Measurements from ENCODE around the gene MRM3.
"Not testable (repeated sequence)": the region's sequence is repeated elsewhere in the genome, so short reads cannot be mapped to it uniquely, and the experiment has no call there.

The MRM3 gene

GRCh38 chr17:755319-755961, 26.7 kb upstream of the MRM3 start:
- not testable (repeated sequence) for DNase-seq (ENCODE audit: low read depth)

GRCh38 chr17:756010-756567, 26.1 kb upstream of the MRM3 start:
- not testable (repeated sequence) for DNase-seq (ENCODE audit: low read depth)

- DNase-seq (ENCODE audit: low read depth) = no peak
These were observed 22.2 kb upstream of the MRM3 start for GRCh38 chr17:759964-760363.

- DNase-seq (ENCODE audit: low read depth) = no peak
These were observed 21.8 kb upstream of the MRM3 start for GRCh38 chr17:760371-760770.

GRCh38 chr17:767076-767475, 15.1 kb upstream of the MRM3 start:
- no peak for DNase-seq (ENCODE audit: low read depth)

GRCh38 chr17:773016-773415, 9.1 kb upstream of the MRM3 start:
- no peak for DNase-seq (ENCODE audit: low read depth)

- DNase-seq (ENCODE audit: low read depth) = no peak
These were observed 8.5 kb upstream of the MRM3 start for GRCh38 chr17:773467-774312.

GRCh38 chr17:774313-774584, 7.9 kb upstream of the MRM3 start:
- no peak for DNase-seq (ENCODE audit: low read depth)

- no peak for DNase-seq (ENCODE audit: low read depth)
These were observed 4.1 kb upstream of the MRM3 start for GRCh38 chr17:778096-778495.

GRCh38 chr17:784143-784542, 2.0 kb downstream of the MRM3 start:
- no peak for DNase-seq (ENCODE audit: low read depth)

- DNase-seq (ENCODE audit: low read depth) = not testable (repeated sequence)
These were observed 3.7 kb downstream of the MRM3 start for GRCh38 chr17:785901-786300.

GRCh38 chr17:787641-788221, 5.6 kb downstream of the MRM3 start:
- no peak for DNase-seq (ENCODE audit: low read depth)

GRCh38 chr17:788551-788950, 6.4 kb downstream of the MRM3 start:
- DNase-seq (ENCODE audit: low read depth) = no peak

GRCh38 chr17:789160-789840, 7.1 kb downstream of the MRM3 start:
- DNase-seq (ENCODE audit: low read depth) = no peak

GRCh38 chr17:789931-790873, 8.0 kb downstream of the MRM3 start:
- DNase-seq (ENCODE audit: low read depth) = not testable (repeated sequence)

- DNase-seq (ENCODE audit: low read depth) = not testable (repeated sequence)
These were observed 8.7 kb downstream of the MRM3 start for GRCh38 chr17:790874-791247.

- DNase-seq (ENCODE audit: low read depth) = no peak
These were observed 9.7 kb downstream of the MRM3 start for GRCh38 chr17:791829-792228.

- DNase-seq (ENCODE audit: low read depth) = no peak
These were observed 10.1 kb downstream of the MRM3 start for GRCh38 chr17:792277-792676.

- DNase-seq (ENCODE audit: low read depth) = peak; percentile 15
These were observed 12.7 kb downstream of the MRM3 start for GRCh38 chr17:794876-795275.

- DNase-seq (ENCODE audit: low read depth) = no peak
These were observed 13.1 kb downstream of the MRM3 start for GRCh38 chr17:795276-795675.

- DNase-seq (ENCODE audit: low read depth) = no peak
These were observed 13.6 kb downstream of the MRM3 start for GRCh38 chr17:795721-796120.

Data from stimulated activated CD8-positive, alpha-beta memory T cell treated with anti-CD3 and anti-CD28 coated beads, Interleukin-15, amount 100 ng/mL, for 24 hours (primary cell).